GM19372 (cell line): ENCODE data around the gene IFNL1.
"Not testable (repeated sequence)": the region's sequence is repeated elsewhere in the genome, so short reads cannot be mapped to it uniquely, and the experiment has no call there.

Experiments
- ATAC-seq: cut with Tn5 transposase; IDR thresholded peaks from one replicate; pipeline ENCODE4 v1.9.1; 2021; ENCODE audit warnings: mild to moderate bottlenecking, low read depth, moderate library complexity; ENCODE audit not compliant: unreplicated experiment

Gene IFNL1

GRCh38 chr19:39328046-39328705 is 32.0 kb downstream of the IFNL1 start:
- ATAC-seq, result no peak

- ATAC-seq, result no peak
Measured at GRCh38 chr19:39329948-39330347, 33.7 kb downstream of the IFNL1 start.

- ATAC-seq, result no peak
Measured at GRCh38 chr19:39332293-39332692, 36.1 kb downstream of the IFNL1 start.

GRCh38 chr19:39332738-39333137 is 36.5 kb downstream of the IFNL1 start:
- ATAC-seq, result not testable (repeated sequence)

- no peak for ATAC-seq
Measured at GRCh38 chr19:39333507-39333906, 37.3 kb downstream of the IFNL1 start.

- ATAC-seq, result no peak
Measured at GRCh38 chr19:39334444-39334976, 38.3 kb downstream of the IFNL1 start.

- ATAC-seq, result no peak
Measured at GRCh38 chr19:39335168-39335548, 39.0 kb downstream of the IFNL1 start.

GRCh38 chr19:39336483-39336882 is 40.3 kb downstream of the IFNL1 start:
- no peak for ATAC-seq

GRCh38 chr19:39339674-39340073 is 43.5 kb downstream of the IFNL1 start:
- ATAC-seq, result no peak

GRCh38 chr19:39340156-39340555 is 43.9 kb downstream of the IFNL1 start:
- ATAC-seq, result not testable (repeated sequence)

- no peak for ATAC-seq
Measured at GRCh38 chr19:39341129-39341718, 45.0 kb downstream of the IFNL1 start.

GRCh38 chr19:39341719-39342604 is 45.8 kb downstream of the IFNL1 start, which contains the start of gene SAMD4B:
SAMD4B (plus strand) TSS chr19:39342421; CDS start chr19:39356894, 14,473 bp downstream.
- peak; percentile 85 for ATAC-seq

GRCh38 chr19:39342647-39343305 is 46.6 kb downstream of the IFNL1 start:
- ATAC-seq, result no peak

GRCh38 chr19:39345956-39346355 is 49.7 kb downstream of the IFNL1 start:
- ATAC-seq, result no peak

GRCh38 chr19:39347332-39348164 is 51.3 kb downstream of the IFNL1 start:
- ATAC-seq, result no peak
